DMS79 (cell line): ENCODE results near the gene BNIP2.
"Not testable (repeated sequence)": the region's sequence is repeated elsewhere in the genome, so short reads cannot be mapped to it uniquely, and the experiment has no call there.

Experiments
- DNase-seq: peaks from one replicate; lab custom pipeline; 2025; lab: John Stamatoyannopoulos, UW

Gene BNIP2, protein sequence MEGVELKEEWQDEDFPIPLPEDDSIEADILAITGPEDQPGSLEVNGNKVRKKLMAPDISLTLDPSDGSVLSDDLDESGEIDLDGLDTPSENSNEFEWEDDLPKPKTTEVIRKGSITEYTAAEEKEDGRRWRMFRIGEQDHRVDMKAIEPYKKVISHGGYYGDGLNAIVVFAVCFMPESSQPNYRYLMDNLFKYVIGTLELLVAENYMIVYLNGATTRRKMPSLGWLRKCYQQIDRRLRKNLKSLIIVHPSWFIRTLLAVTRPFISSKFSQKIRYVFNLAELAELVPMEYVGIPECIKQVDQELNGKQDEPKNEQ

GRCh38 chr15:59688782-59689625, at the start of gene BNIP2:
BNIP2 (minus strand) TSS chr15:59689320; CDS start chr15:59682457, 6,863 bp downstream.
- DNase-seq, result peak; percentile 86

DNA sequence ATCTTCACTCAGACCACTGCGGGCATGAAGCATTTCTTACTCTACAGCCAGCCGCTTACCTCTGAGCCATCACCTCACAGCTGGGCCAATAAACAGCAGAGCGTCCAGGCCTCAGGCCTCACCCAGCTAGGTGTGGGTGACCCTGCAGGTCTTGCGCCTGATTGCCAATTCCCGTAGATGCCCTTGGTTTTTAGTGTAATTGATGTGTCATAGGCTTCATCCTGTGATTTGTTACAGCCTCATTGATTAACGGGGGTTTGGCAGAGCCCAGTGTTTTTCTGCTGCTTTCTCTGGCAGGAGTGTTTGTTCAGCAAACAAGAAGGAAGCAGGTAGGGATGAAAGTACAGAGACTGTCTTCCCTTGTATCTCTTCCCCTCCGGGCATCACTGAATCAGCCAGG, 49.6 kb upstream of the BNIP2 start:
- DNase-seq, result no peak

- DNase-seq, result no peak
Measured at GRCh38 chr15:59736181-59736580, 47.1 kb upstream of the BNIP2 start.

- DNase-seq, result no peak
Measured at GRCh38 chr15:59725151-59725486, 36.0 kb upstream of the BNIP2 start.

GRCh38 chr15:59723687-59724346, 34.7 kb upstream of the BNIP2 start:
- no peak for DNase-seq

GRCh38 chr15:59722476-59722875, 33.4 kb upstream of the BNIP2 start:
- DNase-seq, result no peak

GRCh38 chr15:59722037-59722436, 32.9 kb upstream of the BNIP2 start:
- DNase-seq, result no peak

GRCh38 chr15:59721411-59721810, 32.3 kb upstream of the BNIP2 start:
- no peak for DNase-seq

DNA sequence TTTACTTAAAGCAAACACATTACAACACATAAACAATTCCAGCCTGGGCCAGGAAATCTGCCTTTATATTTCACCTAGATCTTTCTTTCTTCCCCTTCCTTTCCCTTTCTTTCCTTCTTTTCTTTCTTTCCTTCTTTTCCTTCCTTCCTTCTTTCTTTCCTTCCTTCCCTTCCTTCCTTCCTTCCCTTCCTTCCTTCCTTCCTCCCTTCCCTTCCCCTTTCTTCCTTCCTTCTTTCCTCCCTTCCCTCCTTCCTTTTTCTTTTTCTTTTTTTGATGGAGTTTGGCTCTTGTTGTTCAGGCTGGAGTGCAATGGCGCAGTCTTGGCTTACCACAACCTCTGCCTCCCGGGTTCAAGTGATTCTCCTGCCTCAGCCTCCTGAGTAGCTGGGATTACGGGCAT, 24.1 kb upstream of the BNIP2 start:
- DNase-seq, result no peak

DNA sequence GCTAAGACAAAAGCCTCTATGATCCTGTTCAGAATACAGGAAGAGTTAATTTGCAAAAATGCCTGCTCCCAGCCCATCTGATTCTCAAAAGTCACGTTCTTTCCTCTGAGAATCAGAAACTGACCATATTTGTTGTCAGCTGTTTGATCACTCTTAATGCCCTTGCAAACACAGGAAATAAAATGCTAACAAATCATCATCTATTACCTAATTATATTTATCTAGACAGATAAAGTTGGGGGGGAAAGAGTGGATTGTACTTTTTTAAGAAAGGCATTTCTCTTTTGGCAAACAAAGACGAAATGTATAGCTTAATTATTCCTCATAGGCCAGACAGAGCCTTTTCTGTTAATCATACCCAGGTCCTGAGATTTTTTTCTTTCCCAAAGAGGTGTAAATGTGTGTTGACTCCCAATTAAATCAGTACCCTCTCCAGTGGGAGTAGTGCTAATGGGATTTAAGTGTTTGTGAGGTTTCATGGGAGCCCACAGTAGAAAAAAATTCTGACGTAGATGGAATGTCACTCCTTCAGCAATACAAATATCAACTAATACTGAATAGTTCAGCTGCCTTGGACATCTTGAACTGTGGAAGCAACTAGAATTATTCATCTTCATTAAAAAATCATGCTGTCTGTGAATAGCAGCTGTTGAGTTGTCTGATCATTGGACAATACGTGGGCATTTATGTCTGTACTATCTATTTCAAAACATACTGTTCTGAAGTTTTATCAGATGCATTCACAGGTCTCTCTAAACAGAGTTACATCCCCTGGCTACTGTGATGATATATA, 22.5 kb upstream of the BNIP2 start:
- no peak for DNase-seq

DNA sequence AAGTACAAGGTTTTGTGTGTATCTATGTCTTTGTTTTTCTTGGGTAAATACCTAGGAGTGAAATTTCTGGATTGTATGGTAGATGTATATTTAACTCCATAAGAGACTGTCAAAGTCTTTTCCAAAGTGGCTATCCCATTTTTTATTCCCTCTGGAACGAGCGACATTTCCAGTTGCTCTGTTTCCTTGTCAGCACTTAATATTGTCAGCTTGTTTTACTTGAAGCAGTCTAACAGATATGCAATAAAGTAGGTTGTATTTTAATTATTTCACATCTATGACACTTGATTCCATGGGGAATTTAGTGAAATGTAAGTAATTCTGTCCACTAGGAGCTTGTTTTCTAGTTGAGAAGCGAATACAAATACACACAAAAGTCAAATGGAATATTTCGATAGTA, 18.5 kb upstream of the BNIP2 start:
- no peak for DNase-seq

- no peak for DNase-seq
Measured at GRCh38 chr15:59703979-59704796, 15.1 kb upstream of the BNIP2 start.

DNA sequence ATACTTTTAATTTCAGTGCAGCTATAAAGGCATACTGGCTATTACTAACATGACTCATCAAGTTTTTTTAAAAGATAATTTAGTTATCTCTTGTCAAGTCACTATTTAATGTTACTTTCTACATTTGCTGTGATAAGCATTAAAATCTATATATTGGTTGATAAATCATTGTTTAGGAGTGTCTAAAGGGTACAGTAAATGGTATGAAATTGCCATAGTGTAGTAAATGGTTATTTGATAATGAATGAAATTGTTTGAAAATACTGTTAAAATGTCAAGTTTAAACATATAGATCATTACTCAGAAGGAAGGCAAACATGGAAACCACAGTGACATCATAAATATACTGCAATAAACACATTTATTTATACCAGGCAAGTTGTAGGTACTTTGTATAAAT, 13.2 kb upstream of the BNIP2 start:
- no peak for DNase-seq

- no peak for DNase-seq
Measured at GRCh38 chr15:59701880-59702279, 12.8 kb upstream of the BNIP2 start.

GRCh38 chr15:59699810-59700431, 10.8 kb upstream of the BNIP2 start:
- no peak for DNase-seq

- not testable (repeated sequence) for DNase-seq
Measured at GRCh38 chr15:59698065-59698464, 8.9 kb upstream of the BNIP2 start.

GRCh38 chr15:59696332-59696731, 7.2 kb upstream of the BNIP2 start:
- no peak for DNase-seq

- DNase-seq, result no peak
Measured at GRCh38 chr15:59694779-59695178, 5.7 kb upstream of the BNIP2 start.

DNA sequence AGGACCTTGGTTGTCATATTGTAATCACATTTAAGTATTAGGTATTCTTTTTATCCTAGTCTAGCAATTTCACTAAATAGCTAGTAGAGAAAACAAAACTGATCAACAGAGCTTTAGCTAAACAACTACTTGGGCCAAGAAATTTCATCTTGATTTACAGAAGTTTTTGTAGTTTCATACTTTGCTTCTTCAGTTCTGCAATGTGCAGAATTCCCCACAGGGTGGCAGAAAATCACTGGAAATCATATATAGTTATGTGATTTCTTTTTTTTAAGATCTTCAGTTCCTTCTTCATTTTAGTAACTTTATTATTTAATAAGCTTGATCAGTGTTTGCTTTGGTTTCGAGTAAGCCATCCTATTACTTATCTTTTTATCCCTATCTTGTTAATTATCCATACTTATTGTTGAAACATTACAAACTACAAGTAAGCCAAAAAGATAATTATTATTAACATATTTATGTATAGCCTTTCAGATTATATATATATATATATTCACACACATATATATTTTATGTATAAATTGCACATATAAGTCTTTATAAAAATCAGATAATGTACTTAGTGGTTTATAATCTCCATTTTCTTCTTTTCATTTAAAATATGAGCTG, 2.2 kb upstream of the BNIP2 start:
- DNase-seq, result no peak

- DNase-seq, result peak; percentile 21
Measured at GRCh38 chr15:59689626-59690236, 611 bp upstream of the BNIP2 start.
